Measurements from ENCODE around the gene HSPA8. TPM values are rescaled to one million over a fixed set of nuclear protein-coding genes. Genes with fewer than 3 reads are reported as not detected.

Gene HSPA8
- total and polyA plus RNA-seq, 2 of the 8 experiments (the other 6 are each of a cell fraction or from before 2014, with no cell fraction given), result 1,491 to 2,155 TPM

DNA sequence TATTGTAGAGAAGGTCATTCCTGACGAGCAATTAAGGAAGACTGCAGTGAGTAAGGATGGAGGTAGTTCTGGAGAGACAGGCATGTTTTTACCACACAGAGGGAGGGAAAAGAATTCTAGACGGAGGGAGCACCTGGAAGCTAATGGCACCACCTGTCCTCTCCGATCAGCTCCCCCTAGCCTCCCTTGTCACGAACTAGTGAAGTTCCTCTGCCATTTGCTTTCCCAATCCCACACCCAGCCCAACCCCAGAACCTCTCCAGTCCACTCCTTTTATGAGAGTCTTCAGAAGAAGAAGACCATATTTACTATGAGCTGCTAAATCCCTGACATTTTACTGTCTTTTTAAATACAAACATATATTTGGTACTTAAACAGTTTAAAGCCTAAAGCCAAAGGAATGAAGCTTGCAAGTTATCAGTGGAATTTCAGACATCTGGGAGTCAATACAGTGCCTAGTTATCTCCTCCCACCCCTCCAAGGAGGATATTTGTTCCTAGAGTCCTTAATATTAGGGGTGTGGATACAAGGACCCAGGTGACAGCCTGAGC is 46.1 kb upstream of the HSPA8 start (continued):
- TF ChIP-seq RXRA (IDR thresholded peaks at IDR 0.05; ENCODE audit: insufficient read depth, low read depth, low read length) (no peak), SP2 (IDR thresholded peaks at IDR 0.05; ENCODE audit: low read length) (no peak), BACH1 (IDR thresholded peaks at IDR 0.05; ENCODE audit: low read length) (no peak), MAFK (IDR thresholded peaks at IDR 0.05; ENCODE audit: low read depth, low read length) (no peak)
